Measurements from ENCODE around the gene WFDC9.

DNA sequence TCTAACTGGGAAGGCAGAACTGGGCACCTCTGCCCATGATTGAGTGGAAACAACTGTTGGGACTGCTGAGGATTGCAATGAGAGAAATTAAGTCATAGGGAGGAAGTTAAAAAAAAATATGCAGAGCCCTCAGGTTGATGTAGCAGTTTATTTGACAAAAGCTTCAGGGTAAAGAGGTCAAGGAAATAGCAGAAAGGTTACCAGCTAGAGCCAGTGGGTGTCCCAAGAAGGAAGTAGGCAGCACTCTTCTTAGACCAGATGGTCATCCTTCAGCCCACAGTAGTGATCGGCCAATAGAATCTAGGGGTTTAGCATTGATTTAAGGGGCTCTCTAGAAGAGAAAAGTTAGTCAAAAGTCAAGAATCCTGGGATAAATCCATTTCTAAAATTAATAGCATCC, 23.3 kb downstream of the WFDC9 start:
- TF ChIP-seq CTCF (IDR thresholded peaks at IDR 0.05) (no peak), POLR2A (IDR thresholded peaks at IDR 0.05) (no peak)
